GM19025 (cell line): Measurements from ENCODE around the gene ADAT1.

Source experiments
- ATAC-seq: cut with Tn5 transposase; IDR thresholded peaks from one replicate; pipeline ENCODE4 v1.9.1; 2021; ENCODE audit warnings: mild to moderate bottlenecking, low read depth, moderate library complexity; ENCODE audit not compliant: unreplicated experiment

Gene ADAT1, protein sequence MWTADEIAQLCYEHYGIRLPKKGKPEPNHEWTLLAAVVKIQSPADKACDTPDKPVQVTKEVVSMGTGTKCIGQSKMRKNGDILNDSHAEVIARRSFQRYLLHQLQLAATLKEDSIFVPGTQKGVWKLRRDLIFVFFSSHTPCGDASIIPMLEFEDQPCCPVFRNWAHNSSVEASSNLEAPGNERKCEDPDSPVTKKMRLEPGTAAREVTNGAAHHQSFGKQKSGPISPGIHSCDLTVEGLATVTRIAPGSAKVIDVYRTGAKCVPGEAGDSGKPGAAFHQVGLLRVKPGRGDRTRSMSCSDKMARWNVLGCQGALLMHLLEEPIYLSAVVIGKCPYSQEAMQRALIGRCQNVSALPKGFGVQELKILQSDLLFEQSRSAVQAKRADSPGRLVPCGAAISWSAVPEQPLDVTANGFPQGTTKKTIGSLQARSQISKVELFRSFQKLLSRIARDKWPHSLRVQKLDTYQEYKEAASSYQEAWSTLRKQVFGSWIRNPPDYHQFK

DNA sequence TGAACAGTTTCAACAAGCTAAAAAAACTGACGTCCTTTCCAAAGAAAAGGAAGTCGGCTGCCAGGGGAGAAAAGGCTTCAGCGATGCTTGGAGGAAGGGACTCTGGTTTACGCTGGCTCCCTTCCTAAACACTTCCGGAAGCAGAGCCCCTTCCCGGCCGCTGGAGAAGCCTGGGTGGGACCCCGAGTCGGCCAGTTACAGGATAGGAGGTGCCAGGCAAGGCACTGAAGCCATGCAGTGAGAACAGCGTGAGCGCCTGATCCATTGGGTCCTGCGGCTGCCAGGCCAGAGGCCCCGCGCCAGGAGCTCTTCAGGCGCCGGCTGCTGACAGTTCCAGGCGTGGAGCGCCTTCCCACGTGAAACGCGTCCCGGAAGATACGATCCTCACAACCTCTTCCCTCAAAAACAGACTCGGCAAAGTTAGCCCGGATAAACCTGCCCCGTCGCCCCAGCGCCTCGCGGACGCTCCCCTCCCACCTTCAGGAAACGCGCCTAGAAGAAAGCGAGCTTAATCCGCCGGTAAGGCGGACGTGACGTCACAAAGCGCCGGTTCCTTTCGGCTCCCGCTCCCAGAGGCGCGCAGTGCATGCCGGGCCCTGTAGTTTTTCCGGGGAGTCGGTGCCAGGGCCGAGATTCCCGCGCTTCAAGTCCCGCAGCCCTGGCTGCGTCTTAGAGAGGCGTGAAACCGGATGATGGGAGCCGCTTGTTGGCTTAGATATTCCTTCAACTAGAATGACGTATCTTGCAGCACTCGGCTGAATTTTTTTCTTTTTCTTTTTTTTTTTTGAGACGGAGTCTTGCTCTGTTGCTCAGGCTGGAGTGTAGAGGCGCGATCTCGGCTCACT lies at the start of gene ADAT1:
TSS of gene ADAT1 (minus strand) at position 521 of the 845 bp plus-strand sequence. CDS start 2,482 bp downstream, outside the sequence.
- ATAC-seq, result peak; percentile 89

- ATAC-seq, result no peak
Observed at GRCh38 chr16:75667503-75667902, 44.4 kb upstream of the ADAT1 start.

- no peak for ATAC-seq
Observed at GRCh38 chr16:75660726-75661302, 37.7 kb upstream of the ADAT1 start.

DNA sequence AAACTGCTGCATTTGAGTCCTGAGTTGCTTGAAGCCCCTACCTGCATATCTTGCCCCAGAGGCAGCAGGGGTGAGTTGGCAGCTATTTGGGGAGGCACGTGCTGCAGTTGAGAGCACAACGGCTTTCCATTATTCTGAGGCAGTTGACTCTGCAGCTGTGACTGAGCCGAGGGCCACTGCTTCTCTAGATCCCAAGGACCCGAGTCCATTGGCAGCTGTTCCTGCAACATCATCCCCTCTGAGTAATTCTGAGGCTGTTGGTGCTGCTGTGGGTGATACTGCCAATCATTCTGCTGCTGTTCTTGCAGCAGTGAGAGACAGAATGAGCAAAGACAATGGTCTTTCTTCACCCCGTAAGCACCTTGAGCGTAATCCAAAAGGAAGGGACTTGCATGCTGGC lies 37.2 kb upstream of the ADAT1 start:
- no peak for ATAC-seq

DNA sequence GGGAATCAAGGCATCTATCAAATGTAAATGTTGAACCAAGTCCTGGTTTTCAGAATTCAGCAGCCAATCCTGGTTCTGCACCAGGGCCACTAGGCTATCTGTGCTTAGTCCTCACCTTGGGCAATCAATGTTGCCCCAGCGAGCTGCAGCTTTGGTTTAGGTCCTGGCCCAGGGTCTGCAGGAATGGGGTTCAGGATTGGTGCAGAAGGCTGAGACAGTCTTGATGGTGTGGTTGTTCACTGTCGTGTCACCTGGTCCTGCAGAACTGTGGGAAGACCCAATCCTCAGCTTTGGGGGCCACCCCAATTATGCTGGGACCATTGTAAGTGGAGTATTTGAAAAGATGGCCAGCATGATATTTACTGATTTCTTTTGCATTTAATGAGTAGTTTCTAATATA lies 35.1 kb upstream of the ADAT1 start:
- ATAC-seq, result no peak

GRCh38 chr16:75653922-75654321 lies 30.8 kb upstream of the ADAT1 start:
- no peak for ATAC-seq

- ATAC-seq, result peak; percentile 20
Observed at GRCh38 chr16:75648265-75649076, 25.4 kb upstream of the ADAT1 start.

DNA sequence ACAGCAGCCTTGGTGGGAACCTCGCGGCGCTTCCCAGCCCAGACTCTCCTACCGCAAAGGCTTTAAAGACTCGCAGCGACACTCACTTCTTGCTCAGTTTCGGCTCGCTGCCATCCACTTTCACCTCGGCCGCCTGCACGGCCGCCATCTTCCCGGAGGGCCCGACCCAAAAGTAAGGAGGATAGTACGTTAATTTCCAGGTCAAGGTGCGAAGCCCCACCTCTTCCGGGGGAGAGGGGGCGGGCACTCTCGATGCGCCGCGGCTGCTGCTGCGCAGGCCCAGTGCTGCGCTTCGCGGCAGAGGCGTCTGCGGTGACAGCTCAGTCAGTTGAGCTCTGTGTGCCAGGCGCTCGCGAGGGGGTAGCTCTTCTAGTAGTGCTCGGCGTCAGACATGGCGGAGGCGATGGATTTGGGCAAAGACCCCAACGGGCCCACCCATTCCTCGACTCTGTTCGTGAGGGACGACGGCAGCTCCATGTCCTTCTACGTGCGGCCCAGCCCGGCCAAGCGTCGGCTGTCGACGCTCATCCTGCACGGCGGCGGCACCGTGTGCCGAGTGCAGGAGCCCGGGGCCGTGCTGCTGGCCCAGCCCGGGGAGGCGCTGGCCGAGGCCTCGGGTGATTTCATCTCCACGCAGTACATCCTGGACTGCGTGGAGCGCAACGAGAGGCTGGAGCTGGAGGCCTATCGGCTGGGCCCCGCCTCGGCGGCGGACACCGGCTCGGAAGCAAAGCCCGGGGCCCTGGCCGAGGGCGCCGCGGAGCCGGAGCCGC lies 24.6 kb upstream of the ADAT1 start, which contains the start of the genes KARS1 and TERF2IP:
TSS of gene KARS1 (minus strand) at position 174 of the 773 bp plus-strand sequence. CDS start at position 148, 26 bp downstream.
TSS of gene TERF2IP (plus strand) at position 282 of the 773 bp plus-strand sequence. CDS start at position 392, 110 bp downstream.
- peak; percentile 88 for ATAC-seq

DNA sequence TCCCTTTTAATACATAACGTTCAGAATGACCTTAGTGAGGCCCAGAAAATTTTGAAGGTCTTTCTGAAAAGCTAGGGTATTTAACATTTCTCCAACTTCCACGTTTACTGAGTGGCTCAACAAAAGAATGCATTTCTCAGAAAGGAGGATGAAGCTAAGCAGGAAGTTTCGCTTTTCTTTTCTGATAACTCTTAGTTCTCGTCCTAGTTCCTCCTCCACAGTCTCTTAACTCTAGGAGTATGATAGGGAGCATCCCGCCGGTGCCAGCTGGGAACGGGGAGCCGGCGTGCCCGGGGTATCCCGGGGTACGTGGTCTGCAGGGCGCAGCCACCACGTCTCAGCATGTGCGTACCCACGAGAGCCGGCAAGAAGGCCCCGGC lies 24.0 kb upstream of the ADAT1 start:
- ATAC-seq, result peak; percentile 18

DNA sequence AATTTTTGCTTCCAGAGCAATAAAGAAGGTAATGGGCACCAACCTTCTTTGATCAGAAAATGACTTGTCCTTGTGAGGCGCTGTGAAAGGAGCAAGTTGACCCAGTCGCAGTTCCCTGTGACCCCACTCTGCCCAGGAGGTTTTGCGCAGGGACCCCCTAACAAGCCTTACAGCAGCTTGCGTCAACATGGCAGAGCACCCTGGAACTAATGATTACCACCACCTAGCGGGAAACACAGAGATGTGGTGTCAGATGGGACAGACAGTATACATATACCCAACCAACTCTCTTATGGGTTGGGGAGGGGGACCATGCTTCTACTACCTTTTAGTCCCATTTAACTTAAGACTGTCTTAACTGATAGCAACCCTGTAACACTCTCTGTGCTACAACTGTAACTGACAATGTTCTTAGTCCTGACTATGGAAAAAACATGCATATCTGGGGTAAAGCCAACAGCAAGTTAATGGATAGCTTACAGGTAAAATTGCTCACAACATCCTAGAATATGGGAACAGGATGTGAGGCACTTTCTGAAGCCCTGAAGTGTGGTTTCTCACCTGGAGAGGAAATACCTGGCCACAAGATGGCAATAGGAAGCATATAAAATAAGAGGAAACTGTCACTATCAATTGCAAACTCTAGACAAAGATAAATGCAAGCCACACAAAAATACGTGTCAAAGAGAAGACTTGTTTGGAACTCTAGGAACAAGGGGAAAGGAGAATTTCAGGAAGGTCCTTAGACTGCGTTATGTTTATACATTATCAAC lies 21.3 kb upstream of the ADAT1 start:
- no peak for ATAC-seq

DNA sequence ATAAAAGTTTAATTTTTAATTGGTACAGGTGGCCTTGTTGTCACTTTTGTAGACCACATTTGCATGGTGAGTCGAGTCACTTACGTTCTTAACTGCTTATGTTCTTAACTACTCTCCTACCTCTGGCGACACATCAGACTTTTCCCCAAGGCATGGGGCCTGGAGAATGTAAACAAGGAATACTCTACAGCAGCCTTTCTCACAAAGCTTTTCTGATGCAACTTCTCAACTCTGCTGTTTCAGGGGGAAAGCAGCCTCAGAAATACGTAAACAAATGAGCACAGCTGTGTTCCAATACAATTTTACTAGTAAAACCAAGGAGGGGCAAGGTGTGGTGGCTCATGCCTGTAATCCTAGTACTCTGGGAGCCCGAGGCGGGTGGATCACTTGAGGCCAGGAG lies 17.5 kb upstream of the ADAT1 start:
- ATAC-seq, result no peak

DNA sequence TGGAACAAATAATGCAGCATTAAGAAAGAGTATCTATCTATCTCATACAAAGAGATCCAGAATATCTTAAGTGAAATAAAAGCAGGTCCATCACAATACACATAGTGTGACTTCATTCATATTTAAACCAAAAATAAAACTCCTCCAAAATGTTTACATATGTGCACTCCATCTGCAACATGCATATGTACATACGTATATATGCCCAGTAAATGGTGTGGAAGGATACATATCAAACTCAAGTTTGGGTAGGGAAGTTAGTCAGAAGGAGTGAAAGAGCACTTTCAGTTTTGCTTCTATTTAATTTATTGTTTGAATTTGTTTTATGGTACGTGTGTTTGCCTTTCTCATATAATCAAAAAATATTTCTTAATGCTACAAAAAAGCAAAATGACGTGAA lies 12.0 kb upstream of the ADAT1 start:
- no peak for ATAC-seq

GRCh38 chr16:75632857-75633256 lies 9.8 kb upstream of the ADAT1 start:
- ATAC-seq, result no peak

GRCh38 chr16:75630052-75630451 lies 7.0 kb upstream of the ADAT1 start:
- ATAC-seq, result no peak

DNA sequence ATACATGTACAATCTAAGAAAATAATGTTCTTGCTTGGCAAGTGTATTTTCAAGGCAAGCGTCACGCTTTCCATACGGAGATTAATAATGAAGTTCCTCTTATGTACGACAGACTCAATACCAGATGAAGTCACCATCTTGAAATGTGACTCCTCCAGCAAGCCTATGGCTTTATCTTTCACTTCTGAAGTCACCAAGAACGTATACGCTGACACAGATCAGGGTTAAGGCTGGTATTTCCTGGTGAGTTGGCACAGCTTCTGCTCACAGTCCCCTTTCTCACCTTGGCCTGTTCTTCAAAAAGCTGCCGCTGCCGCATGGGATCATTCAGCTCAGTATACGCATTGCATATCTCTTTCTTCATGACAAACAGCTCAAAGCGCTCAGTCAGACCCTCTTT lies 6.1 kb upstream of the ADAT1 start:
- no peak for ATAC-seq

- no peak for ATAC-seq
Observed at GRCh38 chr16:75628351-75628750, 5.3 kb upstream of the ADAT1 start.

GRCh38 chr16:75627851-75628250 lies 4.8 kb upstream of the ADAT1 start:
- ATAC-seq, result no peak

- ATAC-seq, result no peak
Observed at GRCh38 chr16:75626806-75627205, 3.7 kb upstream of the ADAT1 start.
